K562 (cell line): ENCODE results near the gene EHMT2.

Source experiments
- CTCF ChIP-seq, 3 experiments: IDR thresholded peaks in 2 of 3; conservative IDR thresholded peaks in 1 of 3; 2 replicates each; pipeline ENCODE4 v1.5.1; 2011 to 2012; ENCODE audit warnings: low read length in 3 of 3, mild to moderate bottlenecking in 3 of 3, control low read depth in 2 of 3, improper control_type of control experiment in 1 of 3, inconsistent platforms in 1 of 3, low read depth in 1 of 3, mixed read lengths in 1 of 3, moderate library complexity in 1 of 3; ENCODE audit not compliant: insufficient read depth in 2 of 3
- EZH2 ChIP-seq: IDR thresholded peaks from 2 replicates; pipeline ENCODE4 v1.6.1; 2012; ENCODE audit warnings: low read depth, mild to moderate bottlenecking, inconsistent platforms, low read length, borderline replicate concordance
- GTF2F1 ChIP-seq: IDR thresholded peaks from 2 replicates; pipeline ENCODE4 v1.6.1; 2011; ENCODE audit warnings: low read depth, low read length, improper control_type of control experiment
- MTA2 ChIP-seq: fragments of 450-650 bp; IDR thresholded peaks from 2 replicates; pipeline ENCODE4 v1.6.1; 2016; ENCODE audit warnings: low read depth
- MXD1 ChIP-seq: fragments of 250-450 bp; sonication (Bioruptor Pico); IDR thresholded peaks from 2 replicates; pipeline ENCODE4 v1.8.0; 2021; ENCODE audit warnings: borderline replicate concordance, mild to moderate bottlenecking, moderate library complexity; ENCODE audit not compliant: poor library complexity, severe bottlenecking
- POLR2A ChIP-seq: fragments of 450-650 bp; conservative IDR thresholded peaks from 2 replicates; pipeline ENCODE4 v1.6.1; 2016
- POLR2AphosphoS2 ChIP-seq: IDR thresholded peaks from 2 replicates; pipeline ENCODE4 v1.6.1; 2012; ENCODE audit warnings: low read length, improper control_type of control experiment
- RBFOX2 ChIP-seq: fragments of 200-400 bp; formaldehyde crosslinking; IDR thresholded peaks from 2 replicates; pipeline ENCODE4 v1.6.1; 2017; ENCODE audit warnings: low read depth, mild to moderate bottlenecking, low read length, moderate library complexity
- TCF3 ChIP-seq: sonication (generic); formaldehyde crosslinking; IDR thresholded peaks from 2 replicates; pipeline ENCODE4 v1.4.0; 2020; ENCODE audit warnings: mild to moderate bottlenecking, missing genetic modification reagents
- TCF7L2 ChIP-seq: fragments of 150-350 bp; IDR thresholded peaks from 2 replicates; pipeline ENCODE4 v1.6.1; 2016; ENCODE audit warnings: low read depth, mild to moderate bottlenecking, low read length, moderate library complexity
- TSC22D4 ChIP-seq: fragments of 450-650 bp; IDR thresholded peaks from 2 replicates; pipeline ENCODE4 v1.6.1; 2016; ENCODE audit warnings: missing genetic modification characterization, missing biosample characterization, control low read depth
- ZNF76 ChIP-seq: fragments of 250-450 bp; sonication (Bioruptor Pico); IDR thresholded peaks from 2 replicates; pipeline ENCODE4 v1.4.0; 2020; ENCODE audit warnings: mild to moderate bottlenecking, moderate library complexity, borderline replicate concordance
- TF ChIP-seq, protein P1 (sequence below): sonication (generic); formaldehyde crosslinking; IDR thresholded peaks from 2 replicates; pipeline ENCODE4 v1.8.1; 2022; ENCODE audit warnings: missing genetic modification reagents

GRCh38 chr6:31940256-31940664 lies 42.8 kb upstream of the EHMT2 start:
- TF ChIP-seq ZNF76 (CRISPR knock-in tag), result no peak
- no peak for TF ChIP-seq RBFOX2
- no peak for TF ChIP-seq POLR2A
- TF ChIP-seq TSC22D4, result no peak
- no peak for TF ChIP-seq EZH2
- TF ChIP-seq GTF2F1, result no peak
- no peak for TF ChIP-seq MTA2
- TF ChIP-seq TCF3 (CRISPR knock-in tag), result no peak
- no peak for TF ChIP-seq CTCF (IDR thresholded peaks at IDR 0.05 in 2 of 3, conservative IDR thresholded peaks at IDR 0.05 in 1 of 3; ENCODE audit: insufficient read depth in 2 of 3, low read depth in 1 of 3, low read length in 3 of 3)
- no peak for TF ChIP-seq POLR2AphosphoS2
- no peak for TF ChIP-seq MXD1
- TF ChIP-seq, protein P1, sequence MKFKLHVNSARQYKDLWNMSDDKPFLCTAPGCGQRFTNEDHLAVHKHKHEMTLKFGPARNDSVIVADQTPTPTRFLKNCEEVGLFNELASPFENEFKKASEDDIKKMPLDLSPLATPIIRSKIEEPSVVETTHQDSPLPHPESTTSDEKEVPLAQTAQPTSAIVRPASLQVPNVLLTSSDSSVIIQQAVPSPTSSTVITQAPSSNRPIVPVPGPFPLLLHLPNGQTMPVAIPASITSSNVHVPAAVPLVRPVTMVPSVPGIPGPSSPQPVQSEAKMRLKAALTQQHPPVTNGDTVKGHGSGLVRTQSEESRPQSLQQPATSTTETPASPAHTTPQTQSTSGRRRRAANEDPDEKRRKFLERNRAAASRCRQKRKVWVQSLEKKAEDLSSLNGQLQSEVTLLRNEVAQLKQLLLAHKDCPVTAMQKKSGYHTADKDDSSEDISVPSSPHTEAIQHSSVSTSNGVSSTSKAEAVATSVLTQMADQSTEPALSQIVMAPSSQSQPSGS (CRISPR knock-in tag), result no peak
- TF ChIP-seq TCF7L2, result no peak
